D721Med (cell line): Measurements from ENCODE around the gene SPATA20.

Experiments used
- DNase-seq: peaks from one replicate; pipeline ENCODE4 v3.0.0; 2011; ENCODE audit warnings: low spot score; ENCODE audit not compliant: insufficient read length
- FAIRE-seq: peaks from 2 replicates; lab custom pipeline; 2011; peaks lifted over from hg19 to GRCh38; lab: Jason Lieb, UNC
- CTCF ChIP-seq: IDR thresholded peaks from 2 replicates; pipeline ENCODE4 v1.5.1; 2012; ENCODE audit warnings: mild to moderate bottlenecking, control low read depth; ENCODE audit not compliant: insufficient read depth; ENCODE audit errors: missing control alignments

The SPATA20 gene

GRCh38 chr17:50585346-50585745 is 38.4 kb downstream of the SPATA20 start:
- TF ChIP-seq CTCF: no peak
- no peak for FAIRE-seq

GRCh38 chr17:50585891-50586290 is 38.9 kb downstream of the SPATA20 start:
- no peak for DNase-seq
- no peak for TF ChIP-seq CTCF
- no peak for FAIRE-seq

More at GRCh38 chr17:50585346-50585745, 38.4 kb downstream of the SPATA20 start:
- no peak for DNase-seq

- FAIRE-seq (no peak), DNase-seq (peak; percentile 60)
- TF ChIP-seq CTCF: no peak
These were observed 39.7 kb downstream of the SPATA20 start for GRCh38 chr17:50586421-50587247.

GRCh38 chr17:50587571-50587970 is 40.6 kb downstream of the SPATA20 start:
- no peak for TF ChIP-seq CTCF
- DNase-seq (no peak), FAIRE-seq (no peak)

- no peak for TF ChIP-seq CTCF
- no peak for DNase-seq
- FAIRE-seq: no peak
These were observed 41.5 kb downstream of the SPATA20 start for GRCh38 chr17:50588391-50589049.

GRCh38 chr17:50589095-50589705 is 42.2 kb downstream of the SPATA20 start:
- no peak for DNase-seq
- TF ChIP-seq CTCF: no peak
- no peak for FAIRE-seq
